ES-I3 (cell line): ENCODE data around the gene PCDH12.

Experiments used
- H3K36me3 ChIP-seq: 2 replicates; pipeline ENCODE4 v1.6.1; 2013; ENCODE audit warnings: mild to moderate bottlenecking, low read length, control low read depth, moderate library complexity; ENCODE audit not compliant: insufficient read depth
- H3K4me1 ChIP-seq: 2 replicates; pipeline ENCODE4 v1.6.1; 2013; ENCODE audit warnings: mild to moderate bottlenecking, control low read depth, low read length; ENCODE audit not compliant: insufficient read depth
- H3K9ac ChIP-seq: 2 replicates; pipeline ENCODE4 v1.6.1; 2013; ENCODE audit warnings: low read depth, mild to moderate bottlenecking, low read length, moderate library complexity
- H3K9me3 ChIP-seq: 2 replicates; pipeline ENCODE4 v1.6.1; 2013; ENCODE audit warnings: mild to moderate bottlenecking, low read length, moderate library complexity; ENCODE audit not compliant: control insufficient read depth, insufficient read depth

PCDH12 gene

DNA sequence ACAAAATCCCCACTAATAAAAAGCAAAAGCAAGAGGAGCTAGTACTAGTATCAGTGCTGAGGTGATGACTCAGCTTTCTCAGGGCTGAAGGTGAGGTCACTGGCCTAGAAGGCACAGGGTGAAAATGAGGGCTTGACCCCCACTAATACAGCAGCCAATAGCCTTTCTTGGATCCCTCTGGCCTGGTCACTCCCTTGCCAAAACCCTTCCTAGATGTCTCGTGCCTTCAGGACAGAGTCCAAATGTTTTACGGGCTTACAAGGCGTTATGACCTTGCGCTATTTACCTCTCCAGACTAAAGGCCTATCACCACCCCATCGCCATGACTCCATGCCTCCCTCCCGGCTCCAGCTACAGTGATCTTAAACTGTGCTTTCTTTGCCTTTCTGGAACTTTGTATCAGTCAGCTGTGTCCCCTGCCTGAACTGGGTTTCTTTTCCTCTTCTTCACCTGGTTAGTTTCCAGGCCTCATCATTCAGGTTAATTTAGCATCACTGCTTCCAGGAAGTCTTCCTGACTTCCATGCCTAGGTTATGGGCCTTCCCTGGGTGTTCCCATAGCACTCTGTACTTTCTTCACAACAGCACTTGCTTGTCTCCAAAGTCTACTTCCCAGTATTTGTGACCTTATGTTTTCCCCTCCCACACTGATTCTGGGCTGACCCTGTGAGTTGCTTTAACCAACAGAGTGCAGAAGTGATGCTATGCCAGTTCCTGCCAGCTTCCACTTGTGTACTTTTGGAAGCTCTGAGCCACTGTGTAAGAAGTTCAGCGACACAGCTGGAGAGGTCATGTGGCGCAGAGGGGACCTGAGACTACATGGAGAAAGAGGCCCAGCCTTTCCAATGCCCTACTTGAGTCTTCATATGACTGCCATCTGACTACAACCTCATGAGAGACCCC, 38.5 kb downstream of the PCDH12 start:
- peaks cover 6% of the 10 kb centered on the region; the same call in 1 of the 2 replicates for H3K4me1 ChIP-seq
- no peak overlapping the region for H3K9ac ChIP-seq
- H3K9me3 ChIP-seq, result no peaks in the 10 kb centered on the region
- no peaks in the 10 kb centered on the region for H3K36me3 ChIP-seq

DNA sequence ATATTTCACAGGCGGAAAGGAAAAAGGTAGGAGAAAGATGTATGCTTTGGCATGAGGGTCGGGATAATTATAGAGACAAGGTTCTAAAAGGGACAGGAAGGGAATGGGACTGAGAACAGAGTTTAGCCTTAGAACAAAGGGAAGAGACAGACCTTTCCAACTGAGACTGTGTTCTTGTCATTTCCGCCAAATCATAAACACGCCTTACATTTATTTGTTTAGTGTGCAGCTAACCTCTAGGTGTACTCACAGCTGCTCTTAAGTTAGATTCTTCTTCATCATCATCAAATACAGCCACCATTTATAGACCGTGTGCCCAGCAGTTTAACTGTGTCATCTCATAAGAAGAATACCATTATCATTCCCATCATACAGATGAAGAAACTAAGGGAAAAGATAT, 40.2 kb downstream of the PCDH12 start:
- Histone ChIP-seq H3K9me3 (no peaks in the 10 kb centered on the region), H3K9ac (no peak overlapping the region), H3K4me1 (peaks cover 8% of the 10 kb centered on the region), H3K36me3 (no peaks in the 10 kb centered on the region)

DNA sequence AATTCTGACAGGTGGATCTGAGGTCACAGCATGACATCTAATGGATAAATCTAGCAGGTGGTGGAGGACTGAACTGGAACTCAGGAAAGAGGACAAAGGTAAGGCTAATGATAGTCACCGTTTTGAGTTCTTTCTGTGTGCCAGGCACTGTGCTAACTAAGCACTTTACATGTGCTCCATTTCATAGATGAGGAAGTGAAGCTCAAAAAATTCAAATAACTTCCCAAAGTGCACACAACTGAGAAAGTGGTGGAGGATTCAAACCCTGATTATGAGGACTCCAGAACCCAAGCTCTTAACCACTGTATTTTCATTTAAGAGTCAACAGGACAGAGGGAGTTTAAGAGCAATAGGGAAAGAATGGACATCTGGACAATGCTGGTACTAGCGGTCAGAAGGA, 41.5 kb downstream of the PCDH12 start:
- Histone ChIP-seq H3K9me3 (no peaks in the 10 kb centered on the region), H3K9ac (no peak overlapping the region), H3K4me1 (peaks cover 8% of the 10 kb centered on the region), H3K36me3 (no peaks in the 10 kb centered on the region)

DNA sequence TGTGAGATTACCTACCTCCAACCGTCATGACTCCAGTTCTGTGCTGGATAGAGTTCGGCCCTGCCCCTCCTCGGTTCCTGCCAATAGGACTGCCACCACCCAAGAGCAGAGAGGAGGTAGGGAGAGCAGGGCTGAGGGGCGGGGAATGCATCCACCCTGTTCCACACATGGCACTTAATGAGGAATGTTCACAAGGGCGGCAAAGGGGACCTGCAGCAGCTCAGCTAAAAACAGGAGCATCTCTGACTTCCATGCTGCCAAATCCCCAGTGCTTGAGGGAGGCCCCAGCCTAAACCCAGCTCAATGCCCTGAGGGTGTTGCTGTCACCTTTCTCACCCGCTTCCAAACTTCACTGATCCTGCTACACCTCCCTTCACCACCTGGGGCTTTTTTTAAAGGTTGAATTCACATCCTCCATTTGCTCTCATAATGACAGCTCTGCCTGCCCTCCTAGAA, 42.1 kb downstream of the PCDH12 start:
- Histone ChIP-seq H3K9me3 (no peaks in the 10 kb centered on the region), H3K9ac (no peak overlapping the region), H3K36me3 (no peaks in the 10 kb centered on the region), H3K4me1 (peaks cover 8% of the 10 kb centered on the region)

DNA sequence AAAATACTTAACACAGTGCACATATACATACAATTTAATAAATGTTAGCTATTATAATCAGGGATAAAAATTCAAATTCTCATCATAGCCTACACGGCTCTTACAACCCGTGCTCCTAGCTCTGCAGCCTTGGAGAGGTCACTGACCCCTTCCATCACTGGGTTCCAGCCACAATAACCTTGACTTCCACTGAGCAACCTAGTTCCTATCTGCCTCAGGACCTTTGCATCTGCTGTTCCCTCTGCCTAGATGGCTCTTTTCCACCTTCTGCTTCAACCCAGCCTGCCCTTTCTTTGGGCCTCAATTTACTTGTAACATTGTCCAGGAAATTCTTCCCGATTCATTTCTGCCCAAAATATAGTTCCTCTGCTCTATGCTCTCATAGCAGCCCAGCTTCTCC, 43.2 kb downstream of the PCDH12 start:
- H3K9me3 ChIP-seq, result no peaks in the 10 kb centered on the region
- H3K4me1 ChIP-seq, result peaks cover 8% of the 10 kb centered on the region
- no peaks in the 10 kb centered on the region for H3K36me3 ChIP-seq
- no peak overlapping the region; the same call in 1 of the 2 replicates for H3K9ac ChIP-seq

DNA sequence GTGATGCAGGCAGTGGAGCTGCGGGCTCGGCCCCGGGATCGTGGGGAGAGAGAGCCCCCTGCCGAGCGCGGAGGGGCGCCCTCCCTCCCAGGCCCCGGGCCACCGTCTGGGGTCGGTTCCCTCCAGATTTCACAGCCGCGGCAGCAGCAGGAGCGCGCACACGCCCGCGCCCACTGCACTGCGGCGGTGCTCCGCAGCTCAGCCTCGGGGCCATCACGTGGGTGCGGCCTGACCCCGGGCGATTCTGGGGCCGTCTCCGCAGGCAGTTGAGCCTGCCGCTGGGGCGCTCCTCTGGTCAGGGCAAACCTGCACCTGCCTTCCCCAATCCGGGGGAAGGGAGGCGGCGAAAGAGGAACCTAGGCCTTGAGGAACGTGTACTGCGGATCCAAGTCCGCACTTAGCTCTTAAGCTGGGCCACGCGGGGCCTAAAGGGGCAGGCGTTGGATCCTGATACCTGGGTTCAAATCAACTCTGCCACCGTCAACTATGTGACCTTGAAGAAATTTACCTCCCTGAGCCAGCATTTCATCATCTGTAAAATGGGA, 43.7 kb downstream of the PCDH12 start:
- no peaks in the 10 kb centered on the region for H3K36me3 ChIP-seq
- H3K4me1 ChIP-seq, result peaks cover 8% of the 10 kb centered on the region
- no peaks in the 10 kb centered on the region for H3K9me3 ChIP-seq
- peak overlapping the region; percentile 55; the same call in 1 of the 2 replicates for H3K9ac ChIP-seq

DNA sequence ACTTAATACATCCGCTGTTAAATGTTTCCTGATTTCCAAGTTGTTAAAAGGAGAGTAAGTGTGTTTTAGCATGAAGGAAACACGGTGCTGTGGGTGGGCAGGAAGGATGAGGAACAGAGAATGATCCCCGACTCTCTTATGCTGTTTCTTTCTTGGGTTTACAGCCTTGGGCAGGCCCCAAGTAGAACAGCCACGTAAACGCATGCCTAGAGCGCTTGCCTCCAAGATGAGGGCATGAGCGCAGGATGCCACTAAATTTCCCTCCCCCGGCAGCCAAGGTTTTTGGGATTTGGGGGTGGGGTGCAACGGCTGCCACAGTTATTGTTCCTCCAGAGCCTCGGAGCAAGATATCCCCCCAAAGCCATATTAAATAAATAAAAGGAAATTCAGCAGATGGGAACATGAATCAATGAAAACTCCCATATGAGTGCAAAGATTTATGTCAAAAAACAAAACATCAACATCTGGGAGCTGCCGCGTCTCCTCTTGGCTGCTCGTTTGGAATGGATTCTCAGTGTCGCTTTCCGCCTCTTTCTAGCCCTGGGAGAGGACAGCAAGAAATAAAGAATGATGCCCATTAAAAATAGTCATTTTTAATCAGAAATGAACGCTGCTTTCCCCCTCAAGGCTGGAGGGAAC, 44.3 kb downstream of the PCDH12 start:
- Histone ChIP-seq H3K9me3 (no peaks in the 10 kb centered on the region), H3K4me1 (peaks cover 8% of the 10 kb centered on the region), H3K36me3 (no peaks in the 10 kb centered on the region), H3K9ac (peak overlapping the region; percentile 55; the same call in 1 of the 2 replicates)

DNA sequence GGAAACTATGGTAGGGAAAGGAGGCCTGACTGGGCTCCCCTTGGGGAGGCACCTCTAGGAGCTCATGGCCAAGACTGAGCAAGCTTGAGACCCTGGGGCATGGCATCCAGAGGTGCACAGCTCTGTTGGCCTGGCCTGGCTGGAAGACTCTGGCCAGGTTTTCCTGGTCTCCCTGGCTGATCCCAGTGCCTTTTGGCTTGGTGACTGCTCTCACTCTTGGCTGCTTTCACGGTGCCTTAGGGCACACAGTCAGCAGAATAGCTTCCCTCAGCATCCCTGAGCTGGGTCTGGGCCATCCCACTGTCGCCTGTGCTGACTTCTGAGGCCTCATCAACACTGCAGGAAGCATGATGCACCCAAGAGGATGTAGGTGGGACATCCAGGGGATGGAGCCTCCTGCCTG, 47.7 kb downstream of the PCDH12 start:
- H3K9ac ChIP-seq, result no peak overlapping the region
- peaks cover 6% of the 10 kb centered on the region for H3K4me1 ChIP-seq
- H3K36me3 ChIP-seq, result no peaks in the 10 kb centered on the region
- no peaks in the 10 kb centered on the region for H3K9me3 ChIP-seq

DNA sequence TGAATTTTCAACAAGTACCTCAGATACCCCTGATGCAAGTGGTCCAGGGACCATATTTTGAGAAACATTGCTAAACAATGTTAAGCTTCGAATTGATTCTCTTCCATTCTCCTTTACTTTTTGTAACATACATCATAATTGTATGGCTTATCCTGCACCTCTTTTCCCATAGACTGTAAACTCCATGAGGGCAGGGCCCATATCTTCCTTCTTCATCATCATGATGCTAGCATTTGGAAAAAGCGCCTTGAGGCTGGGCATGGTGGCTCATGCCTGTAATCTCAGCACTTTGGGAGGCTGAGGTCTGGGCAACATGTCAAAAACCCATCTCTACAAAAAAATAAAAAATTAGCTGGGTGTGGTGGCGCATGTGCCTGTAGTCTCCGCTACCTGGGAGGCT, 48.8 kb downstream of the PCDH12 start:
- Histone ChIP-seq H3K4me1 (peaks cover 6% of the 10 kb centered on the region), H3K9ac (no peak overlapping the region), H3K36me3 (no peaks in the 10 kb centered on the region), H3K9me3 (no peaks in the 10 kb centered on the region)

DNA sequence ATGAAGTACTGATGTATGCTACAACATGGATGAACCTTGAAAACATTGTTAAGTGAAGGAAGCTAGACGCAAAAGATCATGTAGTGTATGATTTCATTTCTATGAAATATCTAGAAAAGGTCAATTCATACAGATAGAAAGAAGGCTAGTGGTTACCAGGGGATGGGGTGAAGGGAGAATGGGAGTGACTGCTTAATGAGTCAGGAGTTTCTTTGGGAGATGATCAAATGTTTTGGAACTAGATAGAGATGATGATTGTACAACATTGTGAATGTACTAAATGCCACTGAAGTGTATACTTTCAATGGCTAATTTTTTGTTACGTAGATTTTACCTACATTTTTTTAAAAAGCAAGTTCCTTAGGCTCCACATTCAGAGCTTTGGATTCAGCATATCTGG, 49.2 kb downstream of the PCDH12 start:
- Histone ChIP-seq H3K36me3 (no peaks in the 10 kb centered on the region), H3K9ac (no peak overlapping the region), H3K4me1 (peaks cover 6% of the 10 kb centered on the region), H3K9me3 (no peaks in the 10 kb centered on the region)

DNA sequence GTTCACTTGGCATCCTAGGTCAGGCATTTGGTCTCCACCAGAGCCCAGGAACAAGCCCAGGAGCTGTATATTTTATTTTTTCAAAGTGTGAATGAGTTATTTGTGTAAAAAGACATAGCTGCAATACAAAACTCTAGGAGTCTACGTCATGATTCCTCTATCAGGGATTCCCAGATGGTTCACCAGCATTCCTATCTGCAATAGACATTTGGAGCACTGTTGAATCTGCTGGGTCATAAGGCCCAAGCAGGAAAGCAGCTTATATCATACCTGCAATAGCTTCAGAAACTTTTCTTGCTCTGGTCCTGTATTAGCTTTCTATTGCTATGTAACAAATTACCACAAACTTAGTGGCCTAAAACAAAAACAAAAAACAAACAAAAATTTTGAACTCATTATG, 51.0 kb downstream of the PCDH12 start:
- Histone ChIP-seq H3K36me3 (no peaks in the 10 kb centered on the region), H3K9me3 (no peaks in the 10 kb centered on the region), H3K4me1 (no peaks in the 10 kb centered on the region), H3K9ac (no peak overlapping the region)

DNA sequence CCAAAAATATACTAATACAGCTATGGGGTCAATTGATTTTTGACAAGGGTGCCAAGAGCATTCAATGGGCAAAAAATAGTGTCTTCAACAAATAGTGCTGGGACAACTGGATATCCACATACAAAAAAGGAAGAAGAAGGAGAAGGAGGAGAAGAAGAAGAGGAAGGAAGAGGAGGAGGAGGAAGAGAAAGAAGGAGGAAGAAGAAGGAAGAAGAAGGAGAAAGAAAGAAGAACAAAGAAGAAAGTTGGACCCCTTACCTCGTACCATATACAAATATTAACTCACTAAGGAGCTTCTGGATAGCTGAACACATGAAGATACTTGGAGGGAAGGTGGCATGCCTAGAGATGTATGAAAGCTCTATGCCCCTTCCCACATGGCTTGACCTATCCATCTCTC, 51.5 kb downstream of the PCDH12 start:
- no peak overlapping the region for H3K9ac ChIP-seq
- no peaks in the 10 kb centered on the region for H3K4me1 ChIP-seq
- no peaks in the 10 kb centered on the region for H3K9me3 ChIP-seq
- no peaks in the 10 kb centered on the region for H3K36me3 ChIP-seq

DNA sequence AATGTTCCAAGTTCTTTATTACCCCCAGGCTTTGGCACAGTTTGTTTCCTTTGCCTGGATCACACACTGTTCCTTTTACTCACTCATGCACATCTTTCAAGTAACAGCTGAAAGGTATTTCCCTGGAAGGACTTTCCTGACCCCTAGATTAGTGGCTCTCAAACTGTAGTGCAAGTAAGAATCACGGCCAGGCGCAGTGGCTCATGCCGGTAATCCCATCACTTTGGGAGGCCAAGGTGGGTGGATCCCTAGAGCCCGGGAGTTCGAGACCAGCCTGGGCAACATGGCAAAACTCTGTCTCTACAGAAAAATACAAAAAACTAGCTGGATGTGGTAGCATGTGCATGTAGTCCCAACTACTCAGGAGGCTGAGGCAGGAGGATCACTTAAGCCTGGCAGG, 53.5 kb downstream of the PCDH12 start:
- Histone ChIP-seq H3K4me1 (no peaks in the 10 kb centered on the region), H3K9ac (no peak overlapping the region), H3K36me3 (no peaks in the 10 kb centered on the region), H3K9me3 (no peaks in the 10 kb centered on the region)

DNA sequence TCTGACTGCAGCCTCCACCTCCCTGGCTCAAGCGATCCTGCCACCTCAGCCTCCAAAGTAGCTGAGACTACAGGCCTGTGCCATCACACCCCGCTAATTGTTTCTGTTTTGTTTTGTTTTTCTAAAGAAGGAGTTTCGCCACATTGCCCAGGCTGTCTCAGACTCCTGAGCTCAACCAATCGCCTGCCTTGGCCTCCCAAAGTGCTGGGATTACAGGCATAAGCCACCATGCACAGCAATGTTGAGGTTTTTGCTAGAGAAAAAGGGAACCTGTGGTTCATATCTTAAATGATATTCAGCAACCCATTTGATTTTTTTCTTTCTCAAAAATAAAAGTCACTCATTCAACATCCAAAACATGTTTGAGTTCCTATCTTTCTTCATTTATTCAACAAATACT, 54.7 kb downstream of the PCDH12 start:
- Histone ChIP-seq H3K36me3 (no peaks in the 10 kb centered on the region), H3K9ac (no peak overlapping the region), H3K4me1 (no peaks in the 10 kb centered on the region), H3K9me3 (no peaks in the 10 kb centered on the region)
